Measurements from ENCODE around the gene CEP97.
"Not testable (repeated sequence)": the region's sequence is repeated elsewhere in the genome, so short reads cannot be mapped to it uniquely, and the experiment has no call there.

CEP97 gene, protein sequence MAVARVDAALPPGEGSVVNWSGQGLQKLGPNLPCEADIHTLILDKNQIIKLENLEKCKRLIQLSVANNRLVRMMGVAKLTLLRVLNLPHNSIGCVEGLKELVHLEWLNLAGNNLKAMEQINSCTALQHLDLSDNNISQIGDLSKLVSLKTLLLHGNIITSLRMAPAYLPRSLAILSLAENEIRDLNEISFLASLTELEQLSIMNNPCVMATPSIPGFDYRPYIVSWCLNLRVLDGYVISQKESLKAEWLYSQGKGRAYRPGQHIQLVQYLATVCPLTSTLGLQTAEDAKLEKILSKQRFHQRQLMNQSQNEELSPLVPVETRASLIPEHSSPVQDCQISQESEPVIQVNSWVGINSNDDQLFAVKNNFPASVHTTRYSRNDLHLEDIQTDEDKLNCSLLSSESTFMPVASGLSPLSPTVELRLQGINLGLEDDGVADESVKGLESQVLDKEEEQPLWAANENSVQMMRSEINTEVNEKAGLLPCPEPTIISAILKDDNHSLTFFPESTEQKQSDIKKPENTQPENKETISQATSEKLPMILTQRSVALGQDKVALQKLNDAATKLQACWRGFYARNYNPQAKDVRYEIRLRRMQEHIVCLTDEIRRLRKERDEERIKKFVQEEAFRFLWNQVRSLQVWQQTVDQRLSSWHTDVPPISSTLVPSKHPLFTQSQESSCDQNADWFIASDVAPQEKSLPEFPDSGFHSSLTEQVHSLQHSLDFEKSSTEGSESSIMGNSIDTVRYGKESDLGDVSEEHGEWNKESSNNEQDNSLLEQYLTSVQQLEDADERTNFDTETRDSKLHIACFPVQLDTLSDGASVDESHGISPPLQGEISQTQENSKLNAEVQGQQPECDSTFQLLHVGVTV

DNA sequence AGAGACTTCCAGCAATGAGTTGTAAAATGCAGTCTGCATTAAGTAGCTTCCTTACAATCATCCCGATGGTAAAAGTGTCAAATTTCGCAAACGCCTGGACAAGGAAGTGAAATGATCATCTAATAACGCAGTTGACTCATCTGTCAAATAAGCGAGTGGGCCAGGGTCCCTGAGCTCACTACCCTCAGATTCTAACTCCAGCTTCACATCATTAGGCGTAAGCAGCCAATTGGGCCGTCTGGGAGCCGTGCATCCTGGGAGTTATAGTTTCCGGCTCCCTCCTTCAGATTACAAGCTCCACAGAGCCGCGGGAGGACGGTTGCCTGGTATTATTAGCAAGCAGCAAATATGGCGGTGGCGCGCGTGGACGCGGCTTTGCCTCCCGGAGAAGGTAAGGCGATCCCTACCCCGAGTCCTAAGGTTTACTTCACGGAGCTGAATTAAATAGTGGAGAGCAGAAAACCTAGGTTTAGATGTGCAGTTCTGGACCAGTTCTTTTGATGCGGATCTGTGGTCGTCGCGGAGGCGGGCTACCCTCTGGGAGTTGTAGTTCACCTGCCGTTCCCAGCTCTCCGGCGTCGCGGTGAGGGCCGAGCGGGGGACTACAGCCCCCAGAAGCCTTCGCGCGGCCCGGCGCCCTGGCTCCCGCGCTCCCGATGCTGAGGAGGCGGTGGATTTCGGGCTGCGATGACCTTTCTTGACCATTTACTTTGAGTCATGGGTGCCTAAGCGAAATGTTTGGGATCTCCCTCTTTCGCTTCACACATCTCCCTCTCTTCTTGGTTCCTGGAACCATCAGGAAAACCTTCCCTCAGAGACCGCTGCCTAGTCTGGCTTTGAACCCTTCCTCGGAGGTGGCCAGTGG, at the start of gene CEP97:
TSS of gene CEP97 (plus strand) at position 286 of the 865 bp plus-strand sequence. CDS start at position 349, 63 bp downstream.
- peak; percentile 65 to 66 for DNase-seq (ENCODE audit: low read depth in 2 of 2)

DNA sequence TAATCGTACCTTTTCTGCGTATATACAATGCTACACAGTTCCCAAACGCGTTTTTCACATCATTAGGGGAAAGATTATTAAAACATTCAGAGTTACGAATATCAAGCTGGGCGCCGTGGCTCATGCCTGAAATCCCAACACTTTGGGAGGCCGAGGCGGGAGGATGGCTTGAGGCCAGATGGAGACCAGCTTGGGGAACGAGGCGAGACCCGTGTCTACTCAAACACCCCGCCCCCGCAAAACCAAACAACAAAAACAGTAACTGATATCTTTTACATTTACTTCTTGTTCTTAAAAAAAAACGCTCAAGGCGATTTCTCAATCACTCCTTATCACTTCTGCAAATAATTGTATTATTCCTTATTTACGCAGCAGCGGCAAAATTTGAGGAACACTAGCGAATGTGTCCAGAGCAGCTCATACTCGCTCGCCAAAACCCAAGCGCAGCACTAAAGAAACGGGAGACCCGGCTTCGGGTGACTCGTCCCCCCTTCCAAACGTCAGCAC, 48.7 kb upstream of the CEP97 start:
- no peak for DNase-seq (ENCODE audit: low read depth in 2 of 2)

DNA sequence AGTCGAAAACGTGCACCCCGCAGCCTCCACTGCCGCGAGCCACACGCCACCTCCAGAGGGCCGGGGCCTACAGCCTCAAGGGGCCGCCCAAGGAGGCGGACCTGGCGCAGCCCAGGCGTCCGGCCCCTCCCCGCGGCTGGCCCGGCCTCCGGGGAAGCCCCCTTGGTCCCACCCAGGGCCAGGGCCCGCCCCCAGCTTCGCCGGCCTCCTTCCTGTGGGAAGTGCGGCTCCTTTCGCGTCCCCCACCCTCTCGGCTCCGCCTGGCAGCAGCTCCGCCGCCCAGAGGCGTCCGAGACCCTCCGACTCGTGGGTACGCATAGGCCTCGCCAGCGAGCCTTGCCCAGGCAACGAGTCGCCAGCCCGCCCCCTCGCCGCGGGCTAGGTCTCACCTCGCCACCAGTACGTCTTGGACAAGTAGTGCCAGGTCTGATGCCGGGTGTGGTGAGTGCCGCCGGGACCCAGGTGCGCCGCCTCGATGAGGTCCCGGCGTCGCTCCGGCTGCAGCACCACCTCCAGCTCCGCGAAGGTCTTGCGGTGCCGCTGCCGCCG, 48.1 kb upstream of the CEP97 start:
- peak; percentile 86 to 88 for DNase-seq (ENCODE audit: low read depth in 2 of 2)

DNA sequence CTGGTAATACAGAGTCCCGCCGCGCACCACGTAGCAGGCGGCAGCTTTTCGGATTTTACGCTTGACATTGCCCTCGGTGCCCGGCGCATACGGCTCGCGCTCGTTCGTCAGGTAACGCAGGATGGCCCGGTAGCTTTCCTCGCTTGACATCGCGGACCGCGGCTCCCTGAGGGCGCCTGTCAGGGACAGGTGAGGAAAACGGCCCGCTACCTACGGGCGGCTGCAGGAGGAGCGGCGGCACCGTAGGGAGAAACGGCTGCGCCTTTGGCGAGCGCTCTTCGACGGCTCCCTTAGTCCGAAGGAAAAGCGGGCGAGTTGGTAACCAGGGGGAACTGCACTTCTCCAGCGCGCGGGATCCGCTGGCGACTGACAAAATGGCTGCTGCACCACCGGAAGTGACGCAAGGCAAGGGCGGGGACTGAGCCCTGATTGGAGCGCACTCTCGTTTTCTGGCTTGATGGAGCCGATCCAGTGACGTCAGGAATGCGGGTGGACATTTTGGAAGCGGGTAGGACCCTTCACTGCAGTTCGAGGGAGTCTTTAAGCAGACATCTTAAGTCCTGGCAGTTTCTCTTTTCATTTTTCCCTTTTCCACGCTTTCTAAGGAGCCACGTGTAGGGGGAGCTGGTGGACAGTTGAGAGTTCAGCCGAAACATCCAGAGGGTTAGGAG, 47.5 kb upstream of the CEP97 start, which contains the start of gene ZBTB11:
TSS of gene ZBTB11 (minus strand) at position 368 of the 671 bp plus-strand sequence. CDS start at position 150, 218 bp downstream.
- peak; percentile 100 for DNase-seq (ENCODE audit: low read depth in 2 of 2)

DNA sequence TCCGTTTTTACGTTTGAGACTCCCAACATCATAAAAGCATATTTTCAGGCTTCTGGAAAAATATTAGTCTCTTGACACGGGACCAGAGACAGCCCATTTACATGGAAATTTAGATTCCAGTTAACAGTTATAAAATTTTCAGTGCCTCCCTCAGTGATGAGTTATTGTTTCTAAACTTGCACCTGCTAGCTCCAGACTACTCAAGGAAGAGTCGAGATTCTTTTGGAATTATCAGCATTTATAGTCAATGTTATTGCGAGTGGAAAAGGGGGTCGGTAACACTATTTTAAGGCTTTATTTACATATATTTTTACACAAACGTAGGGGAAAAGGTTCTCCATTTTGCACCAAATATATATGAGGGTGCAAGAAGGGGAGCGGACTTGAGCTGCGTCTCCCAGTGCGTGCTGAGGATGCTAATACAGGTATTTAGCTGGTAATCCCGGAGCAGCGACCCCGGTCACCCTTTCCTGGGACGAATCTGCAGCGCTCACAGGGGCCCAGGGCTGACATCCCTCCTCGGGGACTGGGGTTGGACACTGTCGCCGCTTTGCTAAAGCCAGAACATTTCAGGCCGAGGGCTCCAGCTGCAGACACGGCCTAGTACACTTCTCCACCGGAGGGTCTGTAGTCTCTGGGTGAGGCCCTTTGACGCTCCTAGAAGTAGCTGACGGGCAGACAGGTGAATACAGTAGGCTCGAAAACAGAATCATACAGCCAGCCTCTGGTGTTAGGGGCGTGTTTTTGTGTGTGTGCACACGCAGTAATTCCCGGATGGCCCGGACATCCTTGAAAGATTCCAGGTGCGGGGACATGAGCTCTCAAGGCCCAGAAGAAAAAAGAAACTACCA, 46.8 kb upstream of the CEP97 start:
- DNase-seq (ENCODE audit: low read depth in 2 of 2) = no peak

DNA sequence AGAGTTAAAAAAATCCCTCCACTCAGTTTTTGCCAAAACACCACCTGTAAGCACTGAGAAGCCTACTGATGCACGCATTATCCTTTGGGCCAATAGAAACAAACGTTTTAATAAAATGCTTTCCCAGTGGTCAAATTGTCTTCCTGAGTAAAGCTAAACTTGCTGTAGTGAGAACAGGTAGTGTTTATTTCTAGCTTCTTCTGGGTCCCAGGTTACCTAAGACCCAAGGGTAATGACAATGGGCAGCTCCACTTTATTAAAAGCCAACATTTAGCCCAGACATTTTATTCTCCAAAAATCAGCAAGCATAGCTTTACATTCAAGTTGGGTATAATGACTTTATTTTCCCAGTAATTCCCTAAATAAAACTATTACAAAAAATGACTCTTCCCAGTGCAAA, 45.6 kb upstream of the CEP97 start:
- not testable (repeated sequence) for DNase-seq (ENCODE audit: low read depth in 2 of 2)

DNA sequence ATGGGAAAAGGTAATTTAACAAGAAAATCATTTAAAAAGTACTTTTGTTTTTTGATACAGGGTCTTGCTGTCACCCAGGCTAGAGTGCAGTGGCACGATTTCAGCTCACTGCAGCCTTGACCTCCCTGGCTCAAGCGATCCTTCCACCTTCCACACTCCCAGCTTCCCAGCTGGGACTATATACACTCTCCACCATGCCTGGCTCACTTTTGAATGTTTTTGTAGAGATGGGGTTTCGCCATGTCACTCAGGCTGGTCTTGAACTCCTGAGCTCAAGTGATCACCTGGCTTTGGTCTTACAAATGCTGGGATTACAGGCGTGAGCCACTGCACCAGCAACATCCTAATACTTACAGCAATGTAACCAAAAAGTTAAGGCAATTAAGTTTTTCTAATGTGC, 43.9 kb upstream of the CEP97 start:
- DNase-seq (ENCODE audit: low read depth in 2 of 2) = no peak

DNA sequence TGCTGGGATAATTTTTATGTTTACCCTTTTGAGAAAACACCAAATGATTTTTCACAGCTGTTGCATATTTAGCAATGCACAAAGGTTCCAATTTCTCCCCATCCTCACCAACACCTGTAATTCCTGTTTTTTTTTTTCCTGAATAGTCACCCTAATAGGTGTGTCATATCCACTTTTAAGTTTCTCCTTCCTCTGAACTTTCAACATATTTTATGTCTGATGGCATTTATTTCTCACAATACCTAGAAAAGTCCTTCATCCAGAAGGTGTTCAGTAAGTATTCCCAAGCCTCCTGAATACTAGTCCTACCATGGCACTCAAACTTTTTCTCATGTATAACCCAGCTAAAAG, 39.4 kb upstream of the CEP97 start:
- DNase-seq (ENCODE audit: low read depth in 2 of 2) = no peak

DNA sequence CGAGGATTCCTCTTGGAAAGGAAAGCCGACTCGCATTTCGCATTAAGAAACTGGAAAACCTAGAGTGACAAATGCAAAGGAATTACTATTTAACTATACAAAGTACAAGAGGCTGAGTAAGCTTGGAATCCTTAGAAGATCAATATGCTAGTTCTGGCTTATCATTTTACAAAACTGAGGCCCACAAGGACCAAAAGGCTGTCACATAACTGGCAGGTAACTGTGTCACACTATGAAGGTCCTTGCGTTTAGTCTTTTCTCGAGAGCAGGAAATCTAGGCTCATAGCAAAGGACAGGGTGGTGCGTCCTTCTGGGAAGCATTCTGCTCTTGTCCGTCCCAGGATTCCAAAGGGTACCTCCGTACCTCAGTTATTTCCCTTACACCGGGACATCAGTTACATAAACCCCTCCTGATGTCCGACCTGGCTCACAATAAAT, 38.5 kb upstream of the CEP97 start:
- no peak for DNase-seq (ENCODE audit: low read depth in 2 of 2)

DNA sequence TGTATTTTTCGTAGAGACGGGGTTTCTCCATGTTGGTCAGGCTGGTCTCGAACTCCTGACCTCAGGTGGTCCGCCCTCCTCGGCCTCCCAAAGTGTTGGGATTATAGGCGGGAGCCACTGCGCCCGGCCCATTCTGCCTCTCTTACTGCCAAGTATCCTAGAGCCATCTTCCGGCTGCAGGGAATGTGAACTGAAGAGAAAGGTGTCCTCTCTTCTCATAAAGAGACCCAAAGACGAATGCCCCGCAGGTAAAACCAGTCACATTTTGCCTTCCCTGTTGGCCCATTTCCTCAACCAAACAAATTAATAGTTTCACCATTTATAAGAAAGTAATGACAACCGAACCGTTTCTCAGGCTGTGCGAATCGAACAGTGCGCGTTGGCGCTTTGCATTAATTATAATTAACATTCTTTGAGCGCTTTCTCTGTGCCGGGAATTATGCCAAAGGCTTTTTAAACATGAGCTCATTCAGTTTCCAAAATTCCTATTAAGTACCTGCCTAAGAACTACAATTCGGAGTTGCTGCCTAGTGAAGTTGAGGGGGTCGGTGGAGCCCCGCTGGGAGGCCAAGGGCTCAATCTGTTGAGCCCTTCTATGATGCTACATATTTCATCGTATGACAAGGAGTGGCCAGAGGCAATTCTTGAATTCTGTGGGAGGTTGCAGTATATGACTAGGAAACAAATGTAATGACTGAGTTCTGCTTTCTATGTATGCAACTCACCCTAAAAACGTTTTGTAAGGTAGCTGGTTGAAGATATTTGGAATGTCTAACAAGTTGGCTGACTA, 37.1 kb upstream of the CEP97 start:
- DNase-seq (ENCODE audit: low read depth in 2 of 2) = no peak

DNA sequence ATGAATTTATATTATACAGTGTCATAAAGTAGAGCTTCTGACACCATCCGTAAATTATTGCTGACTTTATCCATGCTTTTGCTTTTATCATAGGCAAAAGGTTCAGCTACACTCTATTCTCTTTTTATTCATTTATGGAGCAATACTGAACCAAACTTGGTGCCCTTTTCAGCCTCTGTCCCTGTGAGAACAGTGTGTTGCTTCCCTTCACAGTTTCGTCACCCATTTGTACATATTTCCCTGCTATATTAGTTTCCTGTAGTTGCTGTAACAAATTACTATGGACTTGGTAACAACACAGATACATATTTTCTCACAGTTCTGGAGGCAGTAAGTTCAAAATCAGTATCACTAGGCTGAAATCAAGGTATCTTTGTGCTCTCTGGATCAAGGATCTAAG, 35.1 kb upstream of the CEP97 start:
- DNase-seq (ENCODE audit: low read depth in 2 of 2) = no peak

DNA sequence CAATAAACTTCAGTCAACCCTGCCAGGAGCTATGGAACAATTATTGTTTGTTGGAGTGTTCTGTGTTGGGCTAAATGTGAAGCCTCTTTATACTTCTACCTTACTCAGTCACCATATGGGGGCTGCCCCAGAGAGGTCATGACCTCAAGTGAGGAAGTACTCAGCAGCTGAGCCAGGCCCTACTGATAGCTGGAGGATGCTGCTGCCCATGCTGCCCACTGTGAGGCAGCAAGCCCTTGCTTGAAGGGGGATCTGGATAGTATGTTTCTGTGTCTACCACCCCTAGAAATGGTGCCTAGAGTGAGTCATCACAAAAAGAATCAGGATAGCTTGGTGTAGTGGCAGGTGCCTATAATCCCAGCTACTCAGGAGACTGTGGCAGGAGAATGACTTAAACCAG, 33.4 kb upstream of the CEP97 start:
- DNase-seq (ENCODE audit: low read depth in 2 of 2) = no peak

DNA sequence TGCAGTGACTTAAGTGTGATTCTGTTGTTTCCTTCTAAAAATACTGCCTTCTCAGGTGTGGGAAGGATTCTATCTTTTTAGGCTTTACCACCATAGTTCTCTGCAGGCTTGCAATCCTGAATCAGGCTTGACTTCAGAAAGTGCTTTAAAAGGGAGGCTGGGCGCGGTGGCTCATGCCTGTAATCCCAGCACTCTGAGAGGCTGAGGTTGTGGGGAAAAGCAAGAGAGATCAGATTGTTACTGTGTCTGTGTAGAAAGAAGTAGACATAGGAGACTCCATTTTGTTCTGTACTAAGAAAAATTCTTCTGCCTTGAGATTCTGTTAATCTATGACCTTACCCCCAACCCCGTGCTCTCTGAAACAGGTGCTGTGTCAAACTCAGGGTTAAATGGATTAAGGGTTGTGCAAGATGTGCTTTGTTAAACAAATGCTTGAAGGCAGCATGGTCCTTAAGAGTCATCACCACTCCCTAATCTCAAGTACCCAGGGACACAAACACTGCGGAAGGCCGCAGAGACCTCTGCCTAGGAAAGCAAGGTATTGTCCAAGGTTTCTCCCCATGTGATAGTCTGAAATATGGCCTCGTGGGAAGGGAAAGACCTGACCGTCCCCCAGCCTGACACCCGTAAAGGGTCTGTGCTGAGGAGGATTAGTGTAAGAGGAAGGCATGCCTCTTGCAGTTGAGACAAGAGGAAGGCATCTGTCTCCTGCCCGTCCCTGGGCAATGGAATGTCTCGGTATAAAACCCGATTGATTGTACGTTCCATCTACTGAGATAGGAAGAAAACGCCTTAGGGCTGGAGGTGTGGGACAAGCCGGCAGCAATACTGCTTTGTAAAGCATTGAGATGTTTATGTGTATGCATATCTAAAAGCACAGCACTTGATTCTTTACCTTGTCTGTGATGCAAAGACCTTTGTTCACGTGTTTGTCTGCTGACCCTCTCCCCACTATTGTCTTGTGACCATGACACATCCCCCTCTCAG, 32.4 kb upstream of the CEP97 start:
- DNase-seq (ENCODE audit: low read depth in 2 of 2) = not testable (repeated sequence)

DNA sequence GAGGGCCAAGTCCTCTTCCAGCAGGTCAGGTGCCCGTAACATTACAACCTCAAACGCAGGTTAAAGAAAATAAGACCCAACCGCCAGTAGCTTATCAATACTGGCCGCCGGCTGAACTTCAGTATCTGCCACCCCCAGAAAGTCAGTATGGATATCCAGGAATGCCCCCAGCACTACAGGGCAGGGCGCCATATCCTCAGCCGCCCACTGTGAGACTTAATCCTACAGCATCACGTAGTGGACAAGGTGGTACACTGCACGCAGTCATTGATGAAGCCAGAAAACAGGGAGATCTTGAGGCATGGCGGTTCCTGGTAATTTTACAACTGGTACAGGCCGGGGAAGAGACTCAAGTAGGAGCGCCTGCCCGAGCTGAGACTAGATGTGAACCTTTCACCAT, 30.9 kb upstream of the CEP97 start:
- not testable (repeated sequence) for DNase-seq (ENCODE audit: low read depth in 2 of 2)

DNA sequence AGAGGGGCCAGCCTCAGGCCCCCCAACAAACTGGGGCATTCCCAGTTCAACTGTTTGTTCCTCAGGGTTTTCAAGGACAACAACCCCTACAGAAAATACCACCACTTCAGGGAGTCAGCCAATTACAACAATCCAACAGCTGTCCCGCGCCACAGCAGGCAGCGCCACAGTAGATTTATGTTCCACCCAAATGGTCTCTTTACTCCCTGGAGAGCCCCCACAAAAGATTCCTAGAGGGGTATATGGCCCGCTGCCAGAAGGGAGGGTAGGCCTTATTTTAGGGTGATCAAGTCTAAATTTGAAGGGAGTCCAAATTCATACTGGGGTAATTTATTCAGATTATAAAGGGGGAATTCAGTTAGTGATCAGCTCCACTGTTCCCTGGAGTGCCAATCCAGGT, 29.6 kb upstream of the CEP97 start:
- not testable (repeated sequence) for DNase-seq (ENCODE audit: low read depth in 2 of 2)

DNA sequence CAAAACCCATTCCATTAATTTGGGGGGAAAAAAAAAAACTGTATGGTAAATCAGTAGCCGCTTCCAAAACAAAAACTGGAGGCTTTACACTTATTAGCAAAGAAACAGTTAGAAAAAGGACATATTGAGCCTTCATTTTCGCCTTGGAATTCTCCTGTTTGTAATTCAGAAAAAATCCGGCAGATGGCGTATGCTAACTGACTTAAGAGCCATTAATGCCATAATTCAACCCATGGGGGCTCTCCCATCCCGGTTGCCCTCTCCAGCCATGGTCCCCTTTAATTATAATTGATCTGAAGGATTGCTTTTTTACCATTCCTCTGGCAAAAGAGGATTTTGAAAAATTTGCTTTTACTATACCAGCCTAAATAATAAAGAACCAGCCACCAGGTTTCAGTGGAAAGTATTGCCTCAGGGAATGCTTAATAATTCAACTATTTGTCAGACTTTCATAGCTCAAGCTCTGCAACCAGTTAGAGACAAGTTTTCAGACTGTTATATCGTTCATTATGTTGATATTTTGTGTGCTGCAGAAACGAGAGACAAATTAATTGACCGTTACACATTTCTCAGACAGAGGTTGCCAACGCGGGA, 28.5 kb upstream of the CEP97 start:
- DNase-seq (ENCODE audit: low read depth in 2 of 2) = no peak

All from stimulated activated CD8-positive, alpha-beta memory T cell treated with anti-CD3 and anti-CD28 coated beads, Interleukin-7, amount 100 ng/mL, for 1 hour (primary cell).